Pons (tissue), 1 donor: ENCODE measurements around the gene CPEB4.
A peak's percentile ranks its signal among the peaks of the same experiment; 100 is the strongest.

Source experiments
- DNase-seq: peaks from one replicate; pipeline ENCODE4 v3.0.0-alpha.2; 2016; ENCODE audit warnings: low spot score

The CPEB4 gene

DNA sequence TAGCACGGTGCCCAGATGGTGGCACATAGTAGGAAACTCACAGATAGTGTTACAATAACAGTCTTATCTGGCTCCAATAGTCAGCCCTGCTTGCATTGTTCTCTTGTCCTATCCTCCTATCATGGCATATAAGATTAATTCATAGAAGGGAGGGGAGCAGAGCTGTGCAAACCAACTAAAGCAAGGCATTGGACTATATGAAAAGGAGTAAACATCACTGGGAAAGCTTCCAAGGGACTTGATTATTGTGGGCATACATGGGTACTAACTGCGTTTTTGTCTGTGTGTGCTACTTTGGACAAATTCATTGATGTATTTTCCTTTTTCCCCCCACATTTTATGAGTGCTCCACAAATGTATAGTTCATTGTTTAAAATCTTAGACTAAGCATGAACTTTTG, 57.0 kb downstream of the CPEB4 start:
- DNase-seq = no peak

DNA sequence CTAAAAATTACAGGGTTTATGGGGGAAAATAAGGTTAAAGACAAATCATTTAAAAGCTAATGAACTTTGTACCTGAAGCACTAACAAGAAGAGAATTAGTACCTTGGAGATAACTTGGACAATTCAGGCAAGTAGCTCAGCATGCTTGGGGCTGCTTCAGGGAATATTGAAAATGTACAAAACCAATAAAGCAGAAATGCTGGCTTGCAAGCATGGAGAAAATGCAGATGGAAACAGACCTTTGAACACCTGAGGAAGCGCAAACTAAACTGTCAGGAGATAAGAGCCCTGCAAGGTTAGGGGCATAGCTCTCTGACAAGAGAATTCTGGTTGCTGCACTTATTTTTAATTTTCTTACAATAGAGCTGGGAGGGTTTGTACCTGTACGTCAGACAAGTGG, 58.2 kb downstream of the CPEB4 start:
- DNase-seq = no peak

DNA sequence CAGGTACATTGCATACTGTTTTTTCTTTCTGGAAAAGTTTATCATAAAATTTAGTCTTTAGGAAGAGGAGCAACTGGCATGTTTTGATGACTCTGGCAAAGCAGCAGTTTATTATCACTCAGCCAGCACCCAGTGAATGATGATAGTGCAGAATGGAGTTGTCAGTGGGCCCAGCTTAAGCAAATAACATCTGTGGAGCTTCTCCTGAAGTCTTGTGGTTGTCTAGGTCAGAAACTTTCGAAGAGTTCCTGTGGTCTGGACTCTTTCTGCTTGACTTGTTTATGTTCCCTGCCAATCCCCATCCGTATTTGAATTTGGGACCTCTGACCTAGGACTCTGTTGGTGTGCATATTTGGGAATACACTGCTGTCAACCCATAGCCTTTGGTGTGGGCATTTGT, 62.7 kb downstream of the CPEB4 start:
- DNase-seq = no peak

GRCh38 chr5:173953528-173954090, 65.5 kb downstream of the CPEB4 start:
- no peak for DNase-seq

DNA sequence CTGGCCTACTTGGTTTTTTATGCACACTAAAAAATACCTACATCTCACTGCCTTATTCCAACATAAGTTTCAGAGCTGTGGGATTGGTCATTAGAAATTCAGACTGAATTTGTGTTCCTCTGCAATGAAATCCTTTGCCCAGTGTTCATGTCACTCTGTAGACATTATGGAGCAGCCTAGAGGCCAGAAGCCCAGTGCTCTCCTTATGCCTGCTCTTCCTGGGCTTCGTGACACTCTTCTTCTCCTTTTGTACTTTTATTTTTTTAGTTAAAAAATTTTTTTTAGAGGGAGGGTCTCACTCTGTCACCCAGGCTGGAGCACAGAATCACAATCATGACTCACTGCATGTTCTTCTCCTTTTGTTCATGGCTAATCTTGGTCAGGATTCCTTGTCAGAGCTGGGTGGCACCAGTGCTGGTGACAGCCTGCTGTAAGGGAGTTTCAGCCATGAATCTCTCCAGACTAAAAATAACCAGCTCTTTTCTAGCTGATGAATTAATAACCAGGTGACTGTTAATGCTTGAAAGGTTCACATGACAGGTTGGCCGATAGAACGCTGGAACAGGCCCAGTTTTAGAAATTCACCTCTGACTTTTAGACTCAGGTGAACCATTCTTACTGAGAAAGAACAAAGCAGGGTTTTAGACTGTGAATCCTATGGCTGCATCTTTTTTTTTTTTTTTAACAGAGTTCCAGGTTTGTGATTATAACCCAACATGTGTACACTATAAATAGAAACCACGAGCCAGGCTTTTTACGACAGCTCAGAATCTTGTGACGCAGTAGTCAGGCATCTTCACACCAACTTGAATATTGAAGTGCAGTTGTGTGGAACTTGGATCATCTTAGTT, 66.7 kb downstream of the CPEB4 start:
- no peak for DNase-seq

GRCh38 chr5:173960986-173961385, 72.8 kb downstream of the CPEB4 start:
- no peak for DNase-seq

DNA sequence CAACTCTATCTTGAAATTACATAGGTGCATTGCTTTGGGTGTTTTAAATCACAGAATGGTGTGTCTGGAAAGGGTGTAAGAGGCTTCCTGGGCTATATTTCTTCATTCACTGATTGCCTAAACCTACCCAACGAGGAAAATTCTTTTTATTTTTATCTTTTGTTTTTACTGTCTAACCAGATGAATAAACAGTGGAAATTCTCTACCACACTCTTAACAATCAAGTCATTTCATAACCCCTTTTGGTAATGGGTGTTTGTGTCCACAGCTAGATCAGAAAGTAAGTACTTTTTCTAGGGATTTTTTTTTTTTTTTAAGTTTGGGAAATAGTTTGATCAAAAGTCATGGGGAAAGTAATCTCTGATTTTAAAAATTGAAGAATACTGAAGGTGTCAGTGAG, 73.3 kb downstream of the CPEB4 start:
- no peak for DNase-seq

DNA sequence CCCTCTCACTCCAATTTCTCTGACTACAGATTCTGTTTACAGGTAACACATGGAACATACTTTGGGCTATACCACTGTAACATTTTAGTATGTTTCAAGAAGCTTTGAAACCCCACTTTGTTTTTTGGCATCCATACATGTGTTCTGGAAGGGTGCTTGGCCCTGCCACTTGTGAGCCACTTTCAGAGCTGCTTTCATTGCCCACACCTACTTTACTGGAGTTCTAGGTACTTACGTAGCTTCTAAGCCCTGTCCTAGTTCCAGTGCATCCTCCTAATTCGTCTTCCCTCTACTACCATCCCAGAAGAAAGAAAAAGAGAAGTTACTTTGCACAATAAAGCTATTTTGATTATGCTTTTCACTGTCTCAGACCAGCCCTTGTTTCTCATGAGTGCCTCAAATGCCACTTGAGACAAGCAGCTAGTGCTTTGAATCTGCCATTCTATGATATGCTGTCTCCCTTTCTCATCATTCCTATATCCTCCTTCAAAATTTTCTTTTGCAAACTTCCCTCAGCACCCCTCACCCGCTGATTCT, 74.4 kb downstream of the CPEB4 start:
- no peak for DNase-seq

- DNase-seq = no peak
Observed at GRCh38 chr5:173963182-173963838, 75.2 kb downstream of the CPEB4 start.

- no peak for DNase-seq
Observed at GRCh38 chr5:173963867-173964441, 75.8 kb downstream of the CPEB4 start.

- no peak for DNase-seq
Observed at GRCh38 chr5:173964506-173964905, 76.4 kb downstream of the CPEB4 start.

DNA sequence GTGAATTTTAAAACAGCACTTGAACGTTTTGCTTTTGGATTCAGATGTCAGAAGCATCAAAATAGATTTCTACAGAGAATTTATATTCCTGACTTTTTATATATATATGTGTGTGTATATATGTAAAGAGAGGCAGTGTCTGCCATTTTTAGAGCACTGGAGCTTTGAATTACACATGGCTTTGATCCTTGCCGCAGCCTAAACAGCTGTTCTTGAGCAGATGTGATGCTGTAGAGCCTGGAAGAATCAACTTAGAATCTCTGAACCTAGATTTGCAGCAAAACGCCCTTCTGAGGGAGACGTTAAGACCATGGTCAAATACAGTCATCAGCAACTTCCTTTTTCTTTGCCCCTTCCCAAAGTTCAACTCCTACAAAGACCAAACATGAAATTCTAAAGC, 79.1 kb downstream of the CPEB4 start:
- no peak for DNase-seq

- no peak for DNase-seq
Observed at GRCh38 chr5:173968154-173968797, 80.1 kb downstream of the CPEB4 start.

DNA sequence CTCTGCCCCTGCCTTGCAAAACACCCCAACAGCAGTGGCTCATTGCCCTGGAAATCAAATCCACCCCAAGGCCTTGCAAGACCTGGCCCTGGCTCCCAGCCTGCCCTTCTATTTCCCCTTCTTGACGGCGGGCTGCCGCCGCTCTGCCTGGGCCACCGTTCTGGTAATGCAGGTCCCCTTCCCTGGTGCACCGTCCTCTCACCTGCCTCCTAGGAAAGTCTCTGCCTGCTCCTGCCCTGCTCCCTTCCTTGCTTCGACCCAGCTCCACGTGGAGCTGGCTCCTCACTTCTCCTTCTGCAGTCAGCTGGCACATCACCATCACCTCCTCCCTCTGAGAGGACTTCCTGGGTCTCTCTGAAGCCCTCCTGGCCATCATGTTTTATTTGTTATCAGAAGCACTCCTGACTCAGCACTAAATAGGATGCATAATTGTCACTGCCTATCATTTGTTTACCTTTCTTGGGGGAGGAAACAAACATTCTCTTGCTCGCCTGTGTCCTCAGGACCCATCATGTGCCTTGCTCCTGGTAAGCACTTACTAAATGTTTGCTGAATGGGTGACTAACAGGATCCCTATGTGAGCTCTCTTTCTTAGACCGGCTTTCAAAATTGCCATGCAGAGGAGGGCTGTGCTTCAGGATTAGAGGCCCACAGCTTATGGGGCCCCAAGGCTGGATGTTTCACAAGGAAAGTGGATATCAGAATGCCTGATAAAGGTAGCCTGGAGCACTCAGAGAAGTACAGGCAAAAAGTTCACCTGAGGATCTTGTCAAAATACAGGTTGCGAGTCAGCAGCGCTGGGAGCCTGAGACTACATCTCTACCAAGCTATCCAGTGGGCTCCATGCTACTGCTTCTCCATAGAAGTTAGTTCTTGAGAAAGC, 81.3 kb downstream of the CPEB4 start:
- no peak for DNase-seq

GRCh38 chr5:173970878-173971650, 82.9 kb downstream of the CPEB4 start:
- DNase-seq = no peak

DNA sequence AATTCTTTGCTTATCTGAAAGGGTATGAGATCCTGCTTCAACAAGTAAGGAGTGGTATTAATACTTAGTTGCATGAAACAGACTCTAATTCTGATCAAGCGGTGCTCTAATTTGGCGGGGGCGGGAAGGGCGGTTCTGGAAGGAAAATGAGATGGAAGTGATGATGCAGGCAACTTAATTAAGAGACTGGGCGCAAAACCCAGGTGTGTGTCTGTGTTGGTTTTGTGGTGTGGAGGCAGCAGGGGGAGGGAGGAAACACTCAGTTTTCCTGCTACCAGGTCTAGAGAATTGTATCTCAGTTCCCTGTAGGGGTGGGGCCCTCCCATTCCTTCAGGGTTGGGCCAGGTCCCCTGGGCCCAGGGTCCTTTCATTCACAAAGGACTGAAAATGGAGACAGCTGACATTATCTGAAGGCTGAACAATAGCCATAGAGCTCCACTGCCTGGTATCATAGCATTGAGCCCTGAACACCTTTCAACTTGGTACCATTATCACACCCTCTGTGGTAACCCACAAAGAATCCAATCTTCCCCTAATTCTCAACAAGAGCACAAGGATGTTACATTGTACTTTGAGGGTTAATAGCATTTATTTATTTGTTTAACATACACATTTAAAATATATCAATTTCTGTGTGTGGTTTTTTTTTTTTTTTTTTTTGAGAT, 83.7 kb downstream of the CPEB4 start:
- no peak for DNase-seq

GRCh38 chr5:173972607-173972924, 84.4 kb downstream of the CPEB4 start:
- no peak for DNase-seq

DNA sequence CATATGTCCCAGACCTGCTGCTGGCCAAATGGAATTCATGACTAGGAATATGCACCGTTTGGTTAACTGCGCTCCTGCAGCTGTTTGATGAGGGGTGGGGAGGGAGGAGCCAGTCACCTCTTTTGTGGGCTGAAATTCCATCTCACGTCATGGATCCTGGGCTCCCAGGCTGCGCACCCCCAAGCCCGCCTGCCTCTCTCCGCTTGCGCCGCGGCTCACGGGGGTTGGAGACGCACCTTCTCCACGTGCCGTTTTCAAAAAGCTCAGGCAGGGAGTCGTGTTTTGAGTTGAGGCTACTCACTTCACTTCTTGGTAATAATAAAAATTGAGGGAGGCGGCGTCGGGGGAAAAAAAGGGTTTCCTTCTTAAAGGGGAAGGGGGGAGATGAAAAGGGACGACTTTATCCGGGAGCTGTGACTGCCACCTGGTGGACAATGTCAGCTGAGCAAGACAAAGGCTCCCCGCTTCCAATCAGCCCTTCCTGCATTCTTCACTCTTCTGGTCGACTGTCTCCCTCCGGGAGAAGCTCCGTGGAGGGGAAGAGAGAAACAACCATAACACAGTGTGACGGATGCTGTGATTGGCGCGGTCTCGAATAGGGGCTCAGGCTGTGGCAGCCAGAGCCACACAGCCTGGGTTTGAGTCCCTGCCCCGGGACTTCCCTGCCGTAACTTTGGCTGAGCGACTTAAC, 84.9 kb downstream of the CPEB4 start:
- peak; percentile 88 for DNase-seq

DNA sequence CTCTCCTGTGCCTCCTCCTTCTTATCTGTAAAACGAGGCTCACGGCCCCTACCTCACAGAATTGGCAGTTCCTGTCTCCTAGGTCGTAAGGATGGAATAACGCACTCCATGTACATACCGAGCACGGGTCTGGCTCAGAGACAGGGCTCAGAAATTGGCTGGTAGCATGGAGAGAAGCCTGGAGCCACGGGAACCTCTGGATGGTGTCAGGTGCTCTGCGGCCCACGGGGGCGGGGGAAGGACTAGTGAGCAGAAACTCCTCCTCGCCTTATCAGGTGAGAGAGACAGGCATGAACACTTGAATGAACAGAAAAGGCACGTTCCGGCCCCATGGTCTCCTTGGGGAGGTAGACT, 85.4 kb downstream of the CPEB4 start:
- no peak for DNase-seq
